Endodermal cell (in vitro differentiated cells): Measurements from ENCODE around the gene CTIF. TPM values are rescaled to one million over a fixed set of nuclear protein-coding genes. Genes with fewer than 3 reads are reported as not detected.
A peak's percentile ranks its signal among the peaks of the same experiment; 100 is the strongest.

Experiments
- DNase-seq: peaks from one replicate; pipeline ENCODE4 v3.0.0-alpha.2; 2017
- H3K27ac ChIP-seq: 2 replicates; pipeline ENCODE4 v1.5.1; 2013; ENCODE audit warnings: mild to moderate bottlenecking, low read depth, low read length, moderate library complexity
- H3K27me3 ChIP-seq: 2 replicates; pipeline ENCODE4 v1.6.1; 2013; ENCODE audit warnings: mild to moderate bottlenecking, low read length, moderate library complexity; ENCODE audit not compliant: insufficient read depth, control insufficient read depth, poor library complexity, severe bottlenecking
- H3K36me3 ChIP-seq: 2 replicates; pipeline ENCODE4 v1.7.0; 2013; ENCODE audit warnings: mild to moderate bottlenecking, low read length, moderate library complexity; ENCODE audit not compliant: control insufficient read depth, insufficient read depth
- H3K4me1 ChIP-seq: one replicate; pipeline ENCODE4 v1.7.0; 2013; ENCODE audit warnings: low read length; ENCODE audit not compliant: control insufficient read depth, insufficient read depth
- H3K4me3 ChIP-seq: 2 replicates; pipeline ENCODE4 v1.5.1; 2013; ENCODE audit warnings: mild to moderate bottlenecking, low read length, moderate library complexity
- H3K9ac ChIP-seq: 2 replicates; pipeline ENCODE4 v1.6.1; 2013; ENCODE audit warnings: mild to moderate bottlenecking, low read length, moderate library complexity; ENCODE audit not compliant: poor library complexity, severe bottlenecking; ENCODE audit errors: extremely low read depth
- H3K9me3 ChIP-seq: 2 replicates; pipeline ENCODE4 v1.6.1; 2013; ENCODE audit warnings: mild to moderate bottlenecking, low read length, moderate library complexity; ENCODE audit not compliant: control insufficient read depth
- H3K27ac Mint-ChIP-seq: 2 replicates; pipeline ENCODE4 v1.8.0; 2020; ENCODE audit warnings: mixed read lengths
- H3K27me3 Mint-ChIP-seq: 2 replicates; pipeline ENCODE4 v1.8.0; 2021; ENCODE audit warnings: mild to moderate bottlenecking, mixed read lengths; ENCODE audit not compliant: insufficient read depth
- H3K36me3 Mint-ChIP-seq: 2 replicates; pipeline ENCODE4 v1.8.0; 2020; ENCODE audit warnings: low read depth, mixed read lengths
- H3K4me1 Mint-ChIP-seq: 2 replicates; pipeline ENCODE4 v1.8.0; 2020; ENCODE audit warnings: mixed read lengths
- H3K4me3 Mint-ChIP-seq: 2 replicates; pipeline ENCODE4 v1.8.0; 2020; ENCODE audit warnings: mild to moderate bottlenecking, moderate library complexity, mixed read lengths
- H3K9me3 Mint-ChIP-seq: 2 replicates; pipeline ENCODE4 v1.8.0; 2020; ENCODE audit warnings: mild to moderate bottlenecking, mixed read lengths
- CTCF ChIP-seq: fragments of 200-600 bp; sonication (generic); conservative IDR thresholded peaks from 2 replicates; pipeline ENCODE4 v1.5.0; 2021; ENCODE audit warnings: antibody characterized with exemption, mild to moderate bottlenecking
- WGBS, 2 experiments: methylation state at CpG; one replicate each; pipeline versions ENCODE4 v1.1.5 to v1.1.7; 2013; ENCODE audit warnings: missing lambda C conversion rate in 2 of 2, mixed read lengths in 1 of 2; ENCODE audit not compliant: insufficient coverage in 1 of 2, insufficient read length in 1 of 2; 5-methylcytosine and 5-hydroxymethylcytosine counted together
- total RNA-seq, 2 donors: library from RNA; stranded (reverse); fragmentation: NEBNext Ultra II Directional in 1 of 2; extraction: Animal tissue kit (Norgen Biotek cat#: 25700) in 1 of 2; gene quantifications; 2 replicates in 1 of 2; 3 replicates in 1 of 2; pipeline ENCODE4 v1.2.1, GENCODE V29; 2021

The CTIF gene
- total RNA-seq, 2 donors from 2014 or later: 33.8 to 41.6 TPM

- no peak overlapping the region for H3K4me3 Mint-ChIP-seq
- DNase-seq: peak; percentile 17
- H3K4me1 Mint-ChIP-seq: peaks cover 3% of the 10 kb centered on the region
- no peaks in the 10 kb centered on the region for H3K27me3 Mint-ChIP-seq
- no peak overlapping the region for H3K4me3 ChIP-seq
- no peaks in the 10 kb centered on the region for H3K27me3 ChIP-seq
- peaks cover 23% of the 10 kb centered on the region for H3K36me3 Mint-ChIP-seq
- H3K36me3 ChIP-seq: no peaks in the 10 kb centered on the region
- H3K9me3 ChIP-seq: no peaks in the 10 kb centered on the region
- no peaks in the 10 kb centered on the region for H3K4me1 ChIP-seq
- no peak overlapping the region for H3K27ac Mint-ChIP-seq
- TF ChIP-seq CTCF: no peak
- 93 to 95% methylated on average over 3 to 4 of the region's 4 CpGs for WGBS, 2 experiments
- H3K9ac ChIP-seq: no peak overlapping the region
- no peaks in the 10 kb centered on the region for H3K9me3 Mint-ChIP-seq
- no peak overlapping the region for H3K27ac ChIP-seq
Measured at GRCh38 chr18:48792141-48792540, 253.3 kb downstream of the CTIF start.

DNA sequence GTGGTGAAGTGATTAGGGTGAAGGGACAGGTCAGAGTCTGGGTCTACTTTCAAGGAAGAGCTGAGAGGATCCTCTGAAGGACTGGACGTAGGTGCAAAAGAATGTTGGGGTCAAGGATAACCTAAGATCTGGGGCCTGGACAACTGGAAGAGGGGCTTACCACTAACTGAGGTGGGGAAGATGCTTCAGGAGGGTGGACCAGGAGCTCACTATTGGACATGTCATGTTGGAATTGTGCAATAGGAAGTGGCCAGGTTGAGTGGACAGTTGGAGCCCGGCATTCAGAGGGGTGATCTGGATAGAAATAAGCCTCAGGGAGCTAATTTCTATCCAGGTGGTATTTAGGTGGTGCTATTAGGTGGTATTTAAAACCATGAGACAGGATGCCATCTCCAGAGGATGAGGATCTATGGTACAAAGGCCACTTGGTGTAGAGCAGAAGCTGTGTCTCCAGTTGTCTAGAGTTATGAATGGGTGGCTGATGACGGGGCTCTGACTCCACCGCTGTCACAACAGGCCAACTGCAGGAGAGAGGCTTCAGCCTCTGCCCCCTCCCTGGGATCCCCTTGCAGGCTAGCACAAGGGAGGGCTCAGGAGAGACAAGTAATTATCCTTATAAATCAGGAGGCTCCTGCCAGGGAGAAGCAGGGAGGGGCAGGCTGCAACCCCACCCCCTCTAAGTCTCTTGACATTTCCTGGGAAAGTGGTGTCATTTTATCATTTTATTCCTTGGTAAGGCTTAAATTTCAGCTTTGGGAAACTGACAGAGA, 254.0 kb downstream of the CTIF start:
- TF ChIP-seq CTCF: no peak
- Mint-ChIP-seq H3K4me3 (no peak overlapping the region), H3K9me3 (no peaks in the 10 kb centered on the region), H3K4me1 (peaks cover 5% of the 10 kb centered on the region), H3K27ac (no peak overlapping the region), H3K27me3 (no peaks in the 10 kb centered on the region), H3K36me3 (peaks cover 23% of the 10 kb centered on the region)
- Histone ChIP-seq H3K9ac (no peak overlapping the region), H3K36me3 (no peaks in the 10 kb centered on the region), H3K4me3 (no peak overlapping the region), H3K4me1 (peaks cover under 1% of the 10 kb centered on the region), H3K9me3 (no peaks in the 10 kb centered on the region), H3K27me3 (no peaks in the 10 kb centered on the region), H3K27ac (no peak overlapping the region)
- 98 to 100% methylated on average over 2 to 4 of the region's 4 CpGs for WGBS, 2 experiments
- DNase-seq: peak; percentile 25

DNA sequence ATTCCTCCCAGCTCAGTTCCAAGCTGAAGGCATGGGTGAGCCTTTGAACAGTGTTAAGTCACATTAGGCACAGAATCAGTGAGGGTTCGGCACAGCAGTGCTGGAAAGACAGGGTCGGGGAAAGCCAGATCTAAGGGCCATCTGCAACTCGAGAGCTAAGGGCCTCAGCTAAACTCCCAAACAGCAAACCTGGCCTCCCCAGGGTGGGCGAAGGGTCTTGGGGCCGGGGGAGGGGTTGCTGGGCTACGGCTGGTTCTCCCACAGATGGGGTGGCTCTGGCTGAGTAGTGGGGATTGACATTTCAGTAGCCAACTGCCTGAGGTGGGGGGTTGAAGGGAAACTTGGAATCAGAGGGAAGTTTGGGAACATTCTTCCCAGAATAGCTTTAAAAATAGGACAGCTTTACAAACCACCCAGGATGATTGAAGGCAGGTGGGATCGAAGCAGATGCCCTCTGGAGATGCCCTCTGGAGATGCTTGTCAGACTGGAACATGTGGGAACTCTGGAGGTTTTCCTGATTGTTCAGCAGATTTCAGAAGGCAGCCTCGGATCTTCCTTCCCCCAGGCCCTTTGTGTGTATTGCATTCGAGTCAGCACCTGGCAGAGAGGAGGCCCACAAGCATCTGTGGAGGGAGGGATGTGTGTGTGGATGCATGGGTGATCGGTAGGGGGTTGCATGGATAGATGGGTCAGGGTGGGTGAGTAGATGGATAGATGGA, 255.6 kb downstream of the CTIF start:
- Mint-ChIP-seq H3K27me3 (no peaks in the 10 kb centered on the region), H3K27ac (no peak overlapping the region), H3K36me3 (peaks cover 13% of the 10 kb centered on the region), H3K4me3 (no peak overlapping the region), H3K4me1 (peaks cover 12% of the 10 kb centered on the region), H3K9me3 (no peaks in the 10 kb centered on the region)
- Histone ChIP-seq H3K9ac (no peak overlapping the region), H3K4me1 (peaks cover 5% of the 10 kb centered on the region), H3K9me3 (no peaks in the 10 kb centered on the region), H3K4me3 (no peak overlapping the region), H3K27me3 (no peaks in the 10 kb centered on the region), H3K36me3 (no peaks in the 10 kb centered on the region), H3K27ac (no peak overlapping the region)
- DNase-seq: peak; percentile 34
- 89 to 94% methylated on average over 4 to 10 of the region's 10 CpGs for WGBS, 2 experiments
- TF ChIP-seq CTCF: no peak
